NCI-H2196 treated with DMSO at 0.1 percent for 48 hours (cell line): ENCODE measurements around the gene SLC9A6.

Experiments
- DNase-seq: peaks from one replicate; lab custom pipeline; 2025; ENCODE audit not compliant: unreplicated experiment; lab: John Stamatoyannopoulos, UW

SLC9A6 gene

DNA sequence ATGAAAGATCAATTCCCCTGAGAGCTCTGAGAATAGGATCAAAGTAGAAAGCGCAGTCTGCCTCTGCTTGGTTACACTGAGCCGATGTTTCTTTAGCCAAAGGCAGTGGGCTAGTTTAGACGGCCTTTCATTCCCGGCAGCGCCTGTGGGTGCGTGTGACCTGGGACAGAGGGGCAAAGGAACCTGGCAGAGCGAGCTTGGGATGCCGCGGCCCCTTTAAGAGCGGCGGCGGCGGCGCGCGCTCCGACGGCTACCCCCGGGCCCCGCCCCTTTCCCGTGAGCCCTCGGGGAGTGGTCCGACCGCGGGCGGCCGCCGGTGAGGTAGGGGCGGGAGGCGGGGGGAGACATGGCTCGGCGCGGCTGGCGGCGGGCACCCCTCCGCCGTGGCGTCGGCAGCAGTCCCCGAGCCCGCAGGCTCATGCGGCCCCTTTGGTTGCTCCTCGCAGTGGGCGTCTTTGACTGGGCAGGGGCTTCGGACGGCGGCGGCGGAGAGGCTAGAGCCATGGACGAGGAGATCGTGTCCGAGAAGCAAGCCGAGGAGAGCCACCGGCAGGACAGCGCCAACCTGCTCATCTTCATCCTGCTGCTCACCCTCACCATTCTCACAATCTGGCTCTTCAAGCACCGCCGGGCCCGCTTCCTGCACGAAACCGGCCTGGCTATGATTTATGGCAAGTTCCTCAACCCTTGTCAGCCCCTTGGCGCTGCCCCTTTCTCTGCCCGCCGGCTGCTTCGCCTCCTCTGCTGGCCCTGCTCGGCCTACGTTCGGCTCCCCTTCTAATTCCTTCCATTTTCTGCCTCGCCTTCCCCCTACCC is at the start of gene SLC9A6:
Gene SLC9A6, plus strand, starts transcription at position 279 of the 816 bp plus-strand sequence. Its CDS starts 224 bp downstream, at position 503.
- peak; percentile 36 for DNase-seq

DNA sequence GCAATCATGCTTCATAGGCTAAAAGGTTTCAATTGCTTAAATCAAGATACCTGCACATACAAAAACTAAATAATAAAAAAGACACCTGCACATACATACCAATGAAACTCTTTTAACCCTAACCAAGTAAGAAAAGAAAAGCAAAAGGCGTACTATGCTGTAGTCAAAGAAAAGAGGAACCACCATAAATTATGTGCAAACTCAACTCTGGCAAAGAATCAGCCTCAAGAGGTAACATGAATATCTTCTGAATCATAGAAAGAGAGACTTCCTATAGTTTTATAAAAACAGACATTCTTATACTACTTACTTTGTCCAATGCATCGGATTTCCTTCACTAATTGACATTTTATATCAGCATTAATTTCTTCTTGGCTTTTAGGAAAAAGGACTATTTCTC is 40.7 kb upstream of the SLC9A6 start:
- DNase-seq: no peak

DNA sequence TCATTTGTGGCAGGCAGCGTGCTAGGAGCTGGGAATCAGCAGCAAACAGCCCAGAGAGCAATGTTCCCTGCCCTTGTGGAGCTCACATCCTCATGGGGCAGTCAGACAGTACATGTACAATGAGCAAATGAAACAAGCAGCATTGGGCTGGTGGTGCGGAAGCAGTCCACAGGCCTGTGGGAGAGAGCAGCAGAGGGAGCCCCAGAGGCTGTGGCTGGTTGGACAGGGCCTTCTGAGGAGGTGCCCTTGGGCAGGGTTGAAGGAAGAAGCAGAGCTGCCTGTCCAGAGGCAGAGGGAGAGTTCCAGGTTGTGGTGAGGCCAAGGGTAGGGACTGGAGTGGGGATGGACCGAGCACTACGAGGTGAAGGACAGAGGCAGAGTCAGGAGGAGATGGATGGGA is 33.9 kb upstream of the SLC9A6 start:
- no peak for DNase-seq

DNA sequence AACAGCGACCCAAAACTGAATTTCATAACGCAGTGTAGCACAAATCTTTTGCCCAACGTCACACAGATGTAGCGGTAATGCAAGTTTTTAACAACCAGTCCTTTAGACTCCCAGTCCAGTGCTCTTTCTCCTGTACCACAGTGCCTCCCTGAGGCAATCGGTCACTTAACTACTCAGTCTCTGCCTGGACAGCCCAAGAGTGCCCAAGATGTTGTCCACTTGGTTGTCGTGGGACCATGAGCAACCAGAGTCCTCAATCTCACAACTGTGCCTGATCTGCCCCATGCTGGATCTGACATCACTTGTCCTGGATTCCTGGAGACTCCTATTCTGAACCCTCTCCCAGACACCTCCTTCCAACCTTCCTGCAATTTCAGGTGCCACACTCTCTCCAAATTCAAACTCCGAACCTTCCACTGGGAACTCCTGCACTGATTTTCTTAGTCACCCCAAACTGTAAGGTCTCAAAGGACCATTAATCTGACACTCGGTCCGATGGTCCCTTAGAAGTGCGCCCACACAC is 12.1 kb upstream of the SLC9A6 start:
- no peak for DNase-seq

DNA sequence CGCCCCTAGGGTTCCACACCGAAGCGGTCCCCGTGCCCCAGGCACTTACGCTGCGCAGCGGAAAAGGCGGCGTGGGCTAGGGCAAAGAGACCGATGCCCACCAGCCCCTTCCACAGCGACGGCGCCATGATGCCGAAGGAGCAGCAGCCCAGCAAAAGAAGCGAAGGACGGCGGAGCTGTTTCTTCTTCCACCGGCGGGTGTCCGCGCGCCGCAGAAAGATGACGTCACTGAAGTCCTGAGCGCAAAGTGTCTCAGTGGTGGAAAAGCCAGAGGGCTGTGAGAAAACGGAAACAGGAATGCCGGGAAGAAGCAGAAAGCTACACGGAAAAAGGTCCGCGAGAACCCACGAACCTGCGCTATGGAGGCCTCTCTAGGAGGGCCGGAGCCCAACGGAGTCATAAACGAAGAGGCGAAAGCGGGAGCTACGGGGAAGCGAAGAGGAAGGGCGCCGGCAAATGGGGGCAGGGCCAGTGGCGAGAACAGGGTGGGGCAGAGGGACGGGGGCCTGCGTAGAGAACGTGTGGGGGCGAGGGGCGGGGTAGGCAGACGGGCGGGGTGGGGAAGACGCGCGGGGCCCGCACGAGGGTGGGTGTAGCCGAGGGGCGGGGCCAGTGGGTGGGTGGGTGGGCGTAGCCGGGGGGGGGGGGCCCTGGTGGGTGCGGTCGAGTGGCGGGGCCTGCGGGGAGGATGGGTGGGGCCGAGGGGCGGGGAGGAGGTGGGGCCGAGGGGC is 11.5 kb upstream of the SLC9A6 start, which contains the start of gene MMGT1:
Gene MMGT1, minus strand, starts transcription at position 441 of the 731 bp plus-strand sequence. Its CDS starts 313 bp downstream, at position 128.
- peak; percentile 82 for DNase-seq

DNA sequence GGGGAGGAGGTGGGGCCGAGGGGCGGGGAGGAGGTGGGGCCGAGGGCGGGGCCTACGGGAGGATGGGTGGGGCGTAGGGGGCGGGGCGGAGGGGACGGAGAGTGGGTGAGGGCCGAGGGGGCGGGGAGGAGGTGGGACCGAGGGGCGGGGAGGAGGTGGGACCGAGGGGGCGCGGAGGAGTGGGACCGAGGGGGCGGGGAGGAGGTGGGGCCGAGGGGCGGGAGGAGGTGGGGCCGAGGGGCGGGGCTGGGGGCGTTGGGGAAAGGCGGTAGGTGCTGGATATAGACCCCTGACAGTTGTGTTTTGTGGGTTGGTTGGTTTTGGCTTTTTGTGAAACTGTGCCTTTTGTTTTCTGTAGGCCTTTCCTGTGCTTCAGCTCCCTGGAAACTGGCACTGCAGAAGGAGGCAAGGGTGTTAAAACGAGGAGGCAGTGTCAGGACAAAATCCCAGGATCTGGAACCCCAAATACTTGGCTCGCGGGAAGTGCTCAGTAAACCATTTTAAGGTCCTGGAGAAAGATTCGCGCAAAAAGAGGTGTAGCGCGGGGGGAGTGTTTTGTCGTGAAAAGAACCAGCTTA is 10.9 kb upstream of the SLC9A6 start:
- peak; percentile 28 for DNase-seq

DNA sequence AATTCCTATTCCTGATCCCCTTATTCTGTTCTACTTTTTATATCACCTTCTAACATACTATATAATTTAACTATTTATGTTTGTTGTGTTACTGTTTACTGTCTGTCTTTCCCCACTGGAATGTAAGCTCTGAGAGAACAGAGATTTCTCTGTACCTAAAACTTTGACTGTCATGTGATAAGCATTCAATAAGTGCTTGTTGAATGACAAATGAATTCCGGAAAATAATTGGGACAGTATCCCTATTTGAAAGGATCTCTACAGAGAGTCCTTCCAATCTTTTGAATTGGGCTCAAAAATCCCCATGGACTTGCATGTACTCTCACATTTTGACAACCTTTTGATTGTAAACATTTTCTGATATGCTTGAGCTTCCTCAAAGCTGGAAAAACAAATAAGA is 9.8 kb upstream of the SLC9A6 start:
- no peak for DNase-seq

DNA sequence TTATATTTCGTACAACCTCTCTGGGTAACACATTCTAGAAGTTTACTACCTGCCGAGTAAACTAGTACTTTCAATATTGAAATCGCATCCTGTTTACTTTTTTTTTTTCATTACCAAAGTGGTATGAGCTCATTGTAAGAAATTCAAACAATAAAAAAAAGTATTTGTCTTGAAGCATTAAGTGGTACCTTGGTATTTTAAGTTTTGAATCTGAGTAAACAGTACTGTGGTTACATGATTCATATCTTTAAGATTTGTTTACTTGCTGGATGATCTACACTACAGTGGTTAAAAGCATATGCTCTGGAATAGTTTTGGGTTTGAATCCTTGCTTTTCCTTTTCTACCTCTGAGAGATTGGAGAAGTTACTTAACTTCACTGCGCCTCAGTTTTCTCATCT is 7.6 kb upstream of the SLC9A6 start:
- no peak for DNase-seq

DNA sequence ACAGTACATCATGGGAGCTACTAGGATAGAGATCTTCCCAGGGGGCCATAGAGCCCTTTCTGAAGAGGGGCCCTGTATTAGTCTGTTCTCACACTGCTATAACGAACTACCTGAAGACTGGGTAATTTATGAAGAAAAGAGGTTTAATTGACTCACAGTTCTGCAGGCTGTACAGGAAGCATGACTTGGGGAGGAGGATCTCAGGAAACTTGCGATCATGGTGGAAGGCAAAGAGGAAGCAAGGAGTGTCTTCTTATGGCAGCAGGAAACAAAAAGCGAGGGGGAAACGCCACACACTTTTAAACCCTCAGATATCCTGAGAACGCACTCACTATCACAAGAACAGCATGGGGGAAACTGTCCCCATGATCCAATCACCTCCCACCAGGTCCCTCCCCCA is 4.2 kb upstream of the SLC9A6 start:
- no peak for DNase-seq

DNA sequence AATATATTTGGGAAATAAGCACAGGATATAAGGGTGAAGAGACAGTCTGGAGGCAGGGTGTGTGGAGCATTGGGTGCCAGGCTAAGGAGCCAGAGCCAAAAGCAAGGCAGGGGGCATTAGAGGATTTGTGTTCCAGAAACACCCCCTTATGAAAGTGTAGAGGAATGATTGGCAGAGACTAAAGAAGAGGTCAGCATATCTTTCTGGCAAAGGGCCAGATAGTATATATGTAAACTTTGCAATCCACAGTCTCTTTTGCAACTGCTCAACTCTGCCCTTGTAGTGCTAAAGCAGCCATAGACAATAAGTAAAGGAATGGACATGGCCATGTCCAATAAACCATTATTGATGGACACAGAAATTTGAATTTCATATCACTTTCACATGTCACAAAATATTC is 3.6 kb upstream of the SLC9A6 start:
- DNase-seq: no peak

DNA sequence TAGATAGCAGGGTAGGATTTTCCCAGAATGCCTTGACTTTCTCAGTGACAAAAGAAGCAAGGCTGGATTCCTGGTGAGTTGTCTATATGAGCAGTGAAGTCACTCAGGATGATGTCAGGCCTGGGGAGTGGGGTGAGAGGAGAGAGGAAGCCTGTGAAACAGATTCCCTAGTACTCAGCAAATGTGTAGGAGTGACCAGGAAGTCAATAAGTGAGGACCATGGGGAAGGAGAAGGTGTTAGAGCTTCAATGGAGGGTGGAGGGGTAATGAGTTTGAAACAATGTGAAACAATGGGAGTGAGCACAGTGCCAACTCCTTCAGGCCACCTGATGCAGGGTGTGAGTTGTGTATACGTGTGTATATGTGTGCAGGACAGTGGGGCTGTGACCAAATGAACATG is 2.4 kb upstream of the SLC9A6 start:
- no peak for DNase-seq

DNA sequence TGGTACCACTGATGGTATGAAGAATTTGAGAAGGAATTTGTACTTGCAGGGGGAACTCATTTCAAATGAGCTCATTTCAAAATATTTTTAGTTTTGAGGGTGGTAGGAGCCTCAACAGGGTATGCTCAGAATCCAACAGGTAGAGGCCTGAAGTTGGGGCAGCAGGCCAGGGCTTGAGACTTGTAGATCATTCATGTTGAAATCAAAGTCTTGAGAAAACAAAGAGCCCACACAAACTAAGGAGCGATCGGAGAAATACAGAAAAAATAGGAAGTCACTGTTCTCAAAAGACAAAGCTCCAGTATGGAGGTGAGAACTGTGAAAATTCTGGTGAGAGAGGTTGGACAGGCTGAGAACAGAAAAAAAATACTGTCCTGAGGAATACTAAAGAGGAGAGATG is 979 bp upstream of the SLC9A6 start:
- no peak for DNase-seq

DNA sequence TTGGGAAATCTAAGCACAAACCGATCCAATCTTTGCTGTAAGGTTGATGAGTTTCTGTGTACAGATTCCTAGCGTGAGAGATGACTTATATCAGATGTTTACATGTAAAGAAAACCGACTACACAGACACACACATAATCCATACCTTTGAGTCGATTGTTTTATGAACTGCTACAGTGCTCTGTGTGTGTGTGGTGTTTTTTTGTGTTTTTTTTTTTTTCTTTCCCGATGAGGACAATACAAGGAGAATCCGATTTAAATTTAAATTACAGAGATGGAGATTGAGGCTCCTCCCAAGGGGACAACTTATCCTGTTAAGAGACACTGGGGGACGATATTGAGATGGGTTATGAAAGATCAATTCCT is 461 bp upstream of the SLC9A6 start:
- no peak for DNase-seq

DNA sequence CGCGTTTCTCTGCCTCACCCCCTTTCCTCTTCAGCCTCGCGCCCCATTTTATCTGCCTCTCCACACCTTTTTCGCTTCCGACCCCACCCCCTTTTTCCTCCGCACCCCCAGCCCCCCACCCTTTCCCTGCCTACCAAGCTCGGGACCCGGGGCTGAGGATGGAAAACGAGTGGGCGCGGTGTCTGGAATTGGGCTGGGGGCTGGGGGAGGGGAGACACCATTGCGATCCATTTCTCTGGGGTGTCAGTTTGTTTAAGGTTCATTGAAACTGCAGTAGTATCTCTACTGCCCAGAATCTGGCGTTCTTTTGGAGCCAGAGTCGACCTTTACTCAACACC is 707 bp downstream of the SLC9A6 start:
- DNase-seq: no peak

DNA sequence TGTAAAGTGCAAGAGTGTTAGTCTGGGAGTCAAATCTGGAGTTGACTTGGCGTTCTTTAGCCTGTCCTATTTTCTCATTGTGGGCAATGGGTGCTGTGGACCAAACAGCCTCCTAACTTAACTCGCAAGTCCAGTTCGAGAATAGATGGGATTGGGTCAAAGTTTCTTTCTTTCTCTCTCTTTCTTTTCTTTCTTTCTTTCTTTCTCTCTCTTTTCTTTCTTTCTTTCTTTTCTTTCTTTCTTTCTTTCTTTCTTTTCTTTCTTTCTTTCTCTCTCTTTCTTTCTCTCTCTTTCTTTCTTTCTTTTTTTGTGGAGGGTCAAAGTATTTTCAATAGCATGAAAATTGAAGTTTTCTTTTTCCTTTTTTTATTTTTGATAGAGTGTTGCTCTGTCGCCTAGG is 3.0 kb downstream of the SLC9A6 start:
- DNase-seq: no peak

DNA sequence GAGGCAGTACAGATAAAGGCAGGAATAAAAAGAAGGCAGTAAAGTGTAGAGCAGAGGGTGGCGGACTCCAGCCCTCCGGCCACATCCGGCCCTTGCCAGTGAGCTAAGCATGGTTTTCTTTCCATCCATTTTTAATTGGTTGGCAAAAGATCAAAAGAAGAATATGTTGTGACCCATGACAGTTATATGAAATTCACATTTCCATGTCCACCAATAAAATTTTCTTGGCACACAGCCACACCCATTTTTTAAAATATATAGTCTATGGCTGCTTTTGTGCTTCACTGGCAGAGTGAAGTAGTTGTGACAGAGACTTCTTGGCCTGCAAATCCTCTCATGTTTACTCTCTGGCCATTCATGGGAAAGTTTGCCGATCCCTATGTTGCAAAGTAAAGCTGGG is 29.8 kb downstream of the SLC9A6 start:
- no peak for DNase-seq

DNA sequence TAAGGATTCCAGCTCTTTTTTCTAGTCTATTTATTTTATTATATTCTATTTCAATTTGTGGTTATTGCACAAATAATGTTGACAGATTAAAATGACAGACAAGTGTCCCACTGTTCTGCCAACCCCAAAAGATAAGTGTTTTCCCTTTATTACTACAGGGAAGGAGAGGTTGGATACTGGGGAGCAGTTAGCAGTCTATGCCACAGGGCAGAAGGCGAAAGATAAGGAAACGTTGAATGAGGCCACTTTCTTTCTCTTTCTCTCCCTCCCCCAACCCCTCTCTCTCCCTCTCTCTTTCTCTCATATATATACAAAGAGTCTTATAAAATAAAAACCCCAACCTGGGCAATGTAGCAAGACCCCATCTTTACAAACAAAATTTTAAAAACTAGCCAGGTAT is 31.6 kb downstream of the SLC9A6 start:
- no peak for DNase-seq

DNA sequence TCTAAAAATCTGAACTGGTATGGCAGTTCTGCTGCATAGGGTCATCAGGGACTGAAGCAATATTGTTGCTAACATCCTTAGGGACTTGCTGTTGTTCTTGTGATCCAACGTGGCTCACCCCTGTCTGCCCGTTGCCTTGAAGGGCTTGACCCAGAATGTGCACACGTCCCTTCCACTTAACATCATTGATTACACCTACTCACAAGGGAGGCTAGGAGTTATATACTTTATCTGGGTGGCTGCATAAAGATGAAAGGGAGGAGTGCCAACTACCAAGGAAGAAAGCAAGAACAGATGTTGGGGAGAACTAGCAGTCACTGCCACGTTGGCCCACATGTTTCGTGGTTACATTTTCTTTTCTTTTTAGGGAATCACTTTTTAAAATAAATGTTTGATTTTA is 34.0 kb downstream of the SLC9A6 start:
- DNase-seq: no peak

DNA sequence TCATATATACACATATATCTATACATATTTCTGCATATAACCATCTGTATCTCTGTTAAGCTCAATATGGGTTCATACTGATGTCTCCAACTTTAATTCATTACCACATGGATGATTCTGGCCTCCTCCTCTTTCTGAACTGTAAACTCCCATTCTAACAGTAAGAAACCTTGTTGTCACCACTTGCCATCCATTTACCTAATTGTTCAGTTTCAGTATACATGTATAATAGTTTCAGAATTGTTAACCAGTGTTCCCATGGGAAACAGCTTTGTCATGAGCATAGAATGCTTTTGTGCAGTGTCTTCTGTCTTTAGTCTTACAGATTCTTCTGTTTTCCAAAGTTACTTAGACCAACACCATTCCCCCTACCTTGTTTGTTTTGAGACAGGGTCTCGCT is 35.9 kb downstream of the SLC9A6 start:
- DNase-seq: no peak

DNA sequence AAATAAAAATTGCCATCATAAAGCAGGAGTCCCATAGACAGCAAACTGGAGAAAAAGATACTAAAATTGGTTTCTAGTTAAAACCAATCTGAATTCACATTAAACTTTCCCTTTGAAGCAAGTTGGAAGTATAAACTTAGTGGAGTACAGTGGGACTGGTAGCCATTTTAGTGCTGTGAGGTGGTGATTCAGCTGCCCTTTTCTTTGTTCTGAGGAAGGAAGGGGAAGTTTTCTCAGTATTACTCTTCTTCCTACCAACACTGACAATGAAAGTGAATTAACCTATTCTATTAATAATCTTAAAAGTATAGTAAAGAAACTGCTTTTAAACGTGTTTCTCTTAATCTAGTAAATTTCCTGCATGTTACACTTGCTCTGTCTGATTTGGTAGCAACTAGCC is 36.7 kb downstream of the SLC9A6 start:
- DNase-seq: no peak

DNA sequence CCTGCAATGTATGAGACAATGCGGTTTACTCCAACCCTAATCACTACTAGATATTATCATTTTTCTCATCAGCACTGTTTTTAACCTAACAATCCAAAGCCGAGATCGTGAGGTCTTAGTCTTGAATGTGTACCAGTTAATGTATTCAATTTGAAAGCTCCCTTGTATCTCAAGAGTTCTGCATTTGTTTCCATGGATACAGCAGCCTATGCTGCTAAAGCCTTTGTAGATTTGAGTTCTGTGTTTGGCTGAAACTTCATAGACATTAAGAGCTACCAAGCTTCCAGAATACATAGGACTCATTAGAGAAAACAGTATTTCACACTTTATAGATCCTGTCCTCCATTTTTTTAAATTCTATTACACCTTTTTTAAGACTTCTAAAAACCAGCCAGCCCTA is 39.9 kb downstream of the SLC9A6 start:
- no peak for DNase-seq

DNA sequence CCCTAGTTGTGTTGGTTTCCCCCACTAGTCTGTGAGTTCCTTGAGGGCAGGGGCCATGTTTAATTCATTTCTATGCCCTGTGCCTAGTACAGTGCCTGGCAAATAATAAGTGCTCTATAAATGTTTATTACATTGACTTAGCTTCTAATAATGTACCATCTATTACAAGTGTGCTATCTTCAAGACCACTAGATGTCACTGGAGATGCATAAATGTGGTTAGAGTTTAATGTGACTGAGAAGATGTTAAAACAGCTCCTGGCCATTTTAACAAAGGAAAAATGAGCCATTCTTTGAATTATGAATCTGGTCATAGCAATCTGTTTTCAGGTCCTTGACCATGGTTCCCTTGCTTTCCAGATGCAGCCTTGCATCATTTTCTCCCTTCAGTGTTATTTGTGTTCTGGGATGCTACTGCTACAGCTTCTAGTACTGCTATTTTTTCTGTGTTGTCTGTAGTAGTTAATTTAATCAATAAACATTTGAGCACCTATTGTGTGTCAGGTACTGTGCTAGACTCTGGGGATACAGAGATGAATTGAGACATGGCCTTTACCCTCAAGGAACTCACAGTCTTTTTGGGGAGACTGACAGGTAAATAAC is 43.2 kb downstream of the SLC9A6 start:
- DNase-seq: no peak
